Measurements from ENCODE around the gene PROM1. TPM values are rescaled to one million over a fixed set of nuclear protein-coding genes. Genes with fewer than 3 reads are reported as not detected.

The PROM1 gene
- total and polyA plus RNA-seq, 2 of the 13 experiments (the other 11 are each of a cell fraction or from before 2014, with no cell fraction given), result 3.9 to 16.4 TPM

- CTCF ChIA-PET (ENCODE audit: low intra/inter-chr PET ratio, low total read pairs), result no interaction called here
- FAIRE-seq (no peak), DNase-seq (ENCODE audit: low spot score) (no peak), ATAC-seq (no peak)
- no peak overlapping the region for H3K4me2 ChIP-seq (ENCODE audit: low read depth, low read length)
- intact Hi-C loops (cut with micrococcal nuclease; ENCODE audit: unreplicated experiment), result no loop called here
- TF ChIP-seq ZNF773 (CRISPR knock-in tag; IDR thresholded peaks at IDR 0.05; ENCODE audit: borderline replicate concordance) (no peak), ZNF567 (CRISPR knock-in tag; IDR thresholded peaks at IDR 0.05; ENCODE audit: borderline replicate concordance) (no peak), ZBTB21 (CRISPR knock-in tag; IDR thresholded peaks at IDR 0.05) (no peak), FIP1L1 (IDR thresholded peaks at IDR 0.05; ENCODE audit: borderline replicate concordance, insufficient read depth, low read depth, low read length) (no peak), ZNF619 (CRISPR knock-in tag; IDR thresholded peaks at IDR 0.05) (no peak), TARDBP (CRISPR knock-in tag; IDR thresholded peaks at IDR 0.05) (no peak), NCOA2 (CRISPR knock-in tag; IDR thresholded peaks at IDR 0.05) (no peak), NFIC (IDR thresholded peaks at IDR 0.05; ENCODE audit: low read length) (no peak)
- TF ChIP-seq, protein P1, sequence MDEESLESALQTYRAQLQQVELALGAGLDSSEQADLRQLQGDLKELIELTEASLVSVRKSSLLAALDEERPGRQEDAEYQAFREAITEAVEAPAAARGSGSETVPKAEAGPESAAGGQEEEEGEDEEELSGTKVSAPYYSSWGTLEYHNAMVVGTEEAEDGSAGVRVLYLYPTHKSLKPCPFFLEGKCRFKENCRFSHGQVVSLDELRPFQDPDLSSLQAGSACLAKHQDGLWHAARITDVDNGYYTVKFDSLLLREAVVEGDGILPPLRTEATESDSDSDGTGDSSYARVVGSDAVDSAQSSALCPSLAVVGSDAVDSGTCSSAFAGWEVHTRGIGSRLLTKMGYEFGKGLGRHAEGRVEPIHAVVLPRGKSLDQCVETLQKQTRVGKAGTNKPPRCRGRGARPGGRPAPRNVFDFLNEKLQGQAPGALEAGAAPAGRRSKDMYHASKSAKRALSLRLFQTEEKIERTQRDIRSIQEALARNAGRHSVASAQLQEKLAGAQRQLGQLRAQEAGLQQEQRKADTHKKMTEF (CRISPR knock-in tag; IDR thresholded peaks at IDR 0.05), result no peak
- TF ChIP-seq, protein P2, sequence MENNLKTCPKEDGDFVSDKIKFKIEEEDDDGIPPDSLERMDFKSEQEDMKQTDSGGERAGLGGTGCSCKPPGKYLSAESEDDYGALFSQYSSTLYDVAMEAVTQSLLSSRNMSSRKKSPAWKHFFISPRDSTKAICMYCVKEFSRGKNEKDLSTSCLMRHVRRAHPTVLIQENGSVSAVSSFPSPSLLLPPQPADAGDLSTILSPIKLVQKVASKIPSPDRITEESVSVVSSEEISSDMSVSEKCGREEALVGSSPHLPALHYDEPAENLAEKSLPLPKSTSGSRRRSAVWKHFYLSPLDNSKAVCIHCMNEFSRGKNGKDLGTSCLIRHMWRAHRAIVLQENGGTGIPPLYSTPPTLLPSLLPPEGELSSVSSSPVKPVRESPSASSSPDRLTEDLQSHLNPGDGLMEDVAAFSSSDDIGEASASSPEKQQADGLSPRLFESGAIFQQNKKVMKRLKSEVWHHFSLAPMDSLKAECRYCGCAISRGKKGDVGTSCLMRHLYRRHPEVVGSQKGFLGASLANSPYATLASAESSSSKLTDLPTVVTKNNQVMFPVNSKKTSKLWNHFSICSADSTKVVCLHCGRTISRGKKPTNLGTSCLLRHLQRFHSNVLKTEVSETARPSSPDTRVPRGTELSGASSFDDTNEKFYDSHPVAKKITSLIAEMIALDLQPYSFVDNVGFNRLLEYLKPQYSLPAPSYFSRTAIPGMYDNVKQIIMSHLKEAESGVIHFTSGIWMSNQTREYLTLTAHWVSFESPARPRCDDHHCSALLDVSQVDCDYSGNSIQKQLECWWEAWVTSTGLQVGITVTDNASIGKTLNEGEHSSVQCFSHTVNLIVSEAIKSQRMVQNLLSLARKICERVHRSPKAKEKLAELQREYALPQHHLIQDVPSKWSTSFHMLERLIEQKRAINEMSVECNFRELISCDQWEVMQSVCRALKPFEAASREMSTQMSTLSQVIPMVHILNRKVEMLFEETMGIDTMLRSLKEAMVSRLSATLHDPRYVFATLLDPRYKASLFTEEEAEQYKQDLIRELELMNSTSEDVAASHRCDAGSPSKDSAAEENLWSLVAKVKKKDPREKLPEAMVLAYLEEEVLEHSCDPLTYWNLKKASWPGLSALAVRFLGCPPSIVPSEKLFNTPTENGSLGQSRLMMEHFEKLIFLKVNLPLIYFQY (CRISPR knock-in tag; IDR thresholded peaks at IDR 0.05; ENCODE audit: borderline replicate concordance), result no peak
- H3K79me2 ChIP-seq (ENCODE audit: insufficient read depth, low read length), result no peaks in the 10 kb centered on the region
- no peak overlapping the region for H2AFZ ChIP-seq (ENCODE audit: low read length)
- no TSS peak for BruUV-seq (replicated peaks)
- WGBS (ENCODE audit: low lambda C conversion rate), result 53% methylated on average over 4 of the region's 4 CpGs
- no peak overlapping the region for H3K4me3 ChIP-seq (replicated peaks in 1 of 3; ENCODE audit: insufficient read depth in 1 of 3, low read depth in 2 of 3, low read length in 3 of 3)
- H3K4me1 ChIP-seq (ENCODE audit: insufficient read depth, low read length), result peaks cover 36% of the 10 kb centered on the region
- H3K9ac ChIP-seq (ENCODE audit: insufficient read depth, low read depth, low read length), result no peak overlapping the region
- no peaks in the 10 kb centered on the region for H4K20me1 ChIP-seq (ENCODE audit: insufficient read depth, low read length)
- no peaks in the 10 kb centered on the region for H3K9me3 ChIP-seq (ENCODE audit: low read length)
- H3K27me3 ChIP-seq (ENCODE audit: control insufficient read depth in 1 of 2, insufficient read depth in 2 of 2, low read length in 2 of 2), result no peaks in the 10 kb centered on the region
- no peak overlapping the region for H3K27ac ChIP-seq (ENCODE audit: extremely low read length, insufficient read depth, low read length)
- POLR2A ChIA-PET, result no interaction called here
- H3K36me3 ChIP-seq (replicated peaks in 1 of 2; ENCODE audit: control insufficient read depth in 1 of 2, insufficient read depth in 2 of 2, low read length in 2 of 2), result no peaks in the 10 kb centered on the region
- in situ Hi-C loops (cut with HindIII; ENCODE audit: extremely low pct_ligation_motif_present, low pct_unique_long_range_greater_than_20kb), result no loop called here
These were observed 45.9 kb downstream of the PROM1 start for GRCh38 chr4:16037901-16038300.

Measured in HepG2 (cell line).